BJ (cell line): ENCODE measurements around the gene GOT2. TPM values are rescaled to one million over a fixed set of nuclear protein-coding genes. Genes with fewer than 3 reads are reported as not detected.
"Not testable (repeated sequence)": the region's sequence is repeated elsewhere in the genome, so short reads cannot be mapped to it uniquely, and the experiment has no call there.

Experiments
- CTCF ChIA-PET: fragments of 350-600 bp; formaldehyde crosslinking; extraction: SDS; loops from one replicate; lab custom pipeline; 2021; ENCODE audit warnings: antibody characterized with exemption, inconsistent platforms; lab: Yijun Ruan, JAX
- POLR2A ChIA-PET: fragments of 300-600 bp; sonication (Branson Sonifier 250); formaldehyde crosslinking; extraction: SDS; loops from one replicate; lab custom pipeline; 2021; ENCODE audit warnings: antibody characterized with exemption; lab: Charles Lee
- DNase-seq: peaks from one replicate; pipeline ENCODE4 v3.0.0-alpha.2; 2011; ENCODE audit warnings: low read depth
- H3K27me3 ChIP-seq: 2 replicates; pipeline ENCODE4 v1.6.0; 2011; ENCODE audit warnings: low read length; ENCODE audit not compliant: control insufficient read depth, insufficient read depth
- H3K36me3 ChIP-seq: 2 replicates; pipeline ENCODE4 v1.5.1; 2011; ENCODE audit warnings: low read length; ENCODE audit not compliant: control insufficient read depth, insufficient read depth
- H3K4me3 ChIP-seq: 2 replicates; pipeline ENCODE4 v1.5.1; 2011; ENCODE audit warnings: low read depth, mild to moderate bottlenecking, control low read depth, low read length
- CTCF ChIP-seq: IDR thresholded peaks from 2 replicates; pipeline ENCODE4 v1.5.1; 2011; ENCODE audit warnings: low read depth, mild to moderate bottlenecking, control low read depth, inconsistent platforms, low read length, moderate library complexity; ENCODE audit not compliant: insufficient read depth
- polyA plus RNA-seq: library from polyadenylated mRNA; depleted of rRNA; stranded (reverse); fragments of >200 nt; gene quantifications from 2 replicates; pipeline ENCODE4 v1.2.3, GENCODE V29; 2011

GOT2 gene
- polyA plus RNA-seq, 1 experiment = 72.8 TPM

GRCh38 chr16:58741166-58741565, 7.0 kb upstream of the GOT2 start:
- no peak for TF ChIP-seq CTCF
- DNase-seq = no peak
- no peaks in the 10 kb centered on the region for H3K36me3 ChIP-seq
- H3K4me3 ChIP-seq = no peak overlapping the region
- ChIA-PET CTCF (no interaction called here), POLR2A (no interaction called here)
- H3K27me3 ChIP-seq = no peaks in the 10 kb centered on the region

GRCh38 chr16:58738672-58739296, 4.7 kb upstream of the GOT2 start:
- no peak for DNase-seq
- CTCF ChIA-PET = no interaction called here
- Histone ChIP-seq H3K27me3 (no peaks in the 10 kb centered on the region), H3K4me3 (no peak overlapping the region), H3K36me3 (no peaks in the 10 kb centered on the region)
- POLR2A ChIA-PET = no interaction called here
- TF ChIP-seq CTCF = no peak

- H3K27me3 ChIP-seq, DNase-seq, CTCF ChIA-PET, H3K36me3 ChIP-seq, H3K4me3 ChIP-seq, POLR2A ChIA-PET: not testable (repeated sequence)
These were observed 2.2 kb upstream of the GOT2 start for GRCh38 chr16:58736341-58736740.

GRCh38 chr16:58734459-58734787, 307 bp upstream of the GOT2 start:
- Histone ChIP-seq H3K27me3 (no peaks in the 10 kb centered on the region), H3K36me3 (no peaks in the 10 kb centered on the region), H3K4me3 (peak overlapping the region; percentile 95)
- TF ChIP-seq CTCF = no peak
- DNase-seq = no peak
- ChIA-PET POLR2A (no interaction called here), CTCF (interaction anchor here (0.9 to 1.4 kb wide), 4 partner anchors 9 to 38 kb away, joined by 3 to 5 read pairs (median 4); no protein-coding TSS in a partner anchor)

- POLR2A ChIA-PET = no interaction called here
- no peak for DNase-seq
These were observed 857 bp downstream of the GOT2 start for GRCh38 chr16:58733248-58733670.

More at GRCh38 chr16:58733248-58733670, 857 bp downstream of the GOT2 start:
- Histone ChIP-seq H3K4me3 (peak overlapping the region; percentile 95), H3K36me3 (no peaks in the 10 kb centered on the region), H3K27me3 (no peaks in the 10 kb centered on the region)
- TF ChIP-seq CTCF = no peak
- CTCF ChIA-PET = interaction anchor here (0.6 to 1.4 kb wide), 6 partner anchors 8 to 1118 kb away, joined by 3 to 5 read pairs (median 3); no protein-coding TSS in a partner anchor
